Peyer's patch (tissue), 4 donors: ENCODE data around the gene FAM169A. TPM values are rescaled to one million over a fixed set of nuclear protein-coding genes. Genes with fewer than 3 reads are reported as not detected.
"Not testable (repeated sequence)": the region's sequence is repeated elsewhere in the genome, so short reads cannot be mapped to it uniquely, and the experiment has no call there.

Experiments used
- DNase-seq, 3 donors: peaks; one replicate each; pipeline ENCODE4 v3.0.0-alpha.2; 2017 to 2019
- H3K27ac ChIP-seq, 4 donors: fragments of 200-600 bp; sonication (generic); one replicate each; pipeline ENCODE4 v1.5.1; 2016 to 2019
- H3K27me3 ChIP-seq, 2 donors: fragments of 200-600 bp; sonication (generic); one replicate each; pipeline ENCODE4 v1.5.1; 2019
- H3K36me3 ChIP-seq, 3 donors: fragments of 200-600 bp; sonication (generic); one replicate each; pipeline ENCODE4 v1.5.1; 2016 to 2019
- H3K4me1 ChIP-seq, 4 donors: fragments of 200-600 bp; sonication (generic); one replicate each; pipeline ENCODE4 v1.5.1; 2016 to 2019
- H3K4me3 ChIP-seq, 4 donors: fragments of 200-600 bp; sonication (generic); 1 replicate in 3 of 4; 2 replicates in 1 of 4; pipeline ENCODE4 v1.5.1; 2016 to 2019; ENCODE audit warnings: mild to moderate bottlenecking in 1 of 4
- H3K9me3 ChIP-seq, 4 donors: fragments of 200-600 bp; sonication (generic); one replicate each; pipeline ENCODE4 v1.5.1; 2016 to 2019; ENCODE audit warnings: mild to moderate bottlenecking in 1 of 4
- POLR2A ChIP-seq, 2 donors: fragments of 450-650 bp; IDR thresholded peaks; one replicate each; pipeline ENCODE4 v1.5.1; 2017; ENCODE audit warnings: antibody characterized with exemption in 2 of 2, mild to moderate bottlenecking in 2 of 2, moderate library complexity in 2 of 2
- total RNA-seq, 4 donors: library from RNA; depleted of rRNA; stranded (reverse); fragments of >200 nt; gene quantifications; one replicate each; pipeline ENCODE4 v1.1.0, GENCODE V29; 2016
- TF ChIP-seq, protein P1 (sequence below), 6 experiments: fragments of 450-650 bp in 4 of 6; fragments of 200-600 bp in 2 of 6; sonication (generic) in 1 of 6; IDR thresholded peaks; one replicate each; pipeline ENCODE4 v1.5.1; 2017 to 2019; ENCODE audit warnings: antibody characterized with exemption in 6 of 6, mild to moderate bottlenecking in 3 of 6, moderate library complexity in 1 of 6

Gene FAM169A
- total RNA-seq, 4 donors from 2014 or later, result 1.7 to 6.0 (median 2.9) TPM

DNA sequence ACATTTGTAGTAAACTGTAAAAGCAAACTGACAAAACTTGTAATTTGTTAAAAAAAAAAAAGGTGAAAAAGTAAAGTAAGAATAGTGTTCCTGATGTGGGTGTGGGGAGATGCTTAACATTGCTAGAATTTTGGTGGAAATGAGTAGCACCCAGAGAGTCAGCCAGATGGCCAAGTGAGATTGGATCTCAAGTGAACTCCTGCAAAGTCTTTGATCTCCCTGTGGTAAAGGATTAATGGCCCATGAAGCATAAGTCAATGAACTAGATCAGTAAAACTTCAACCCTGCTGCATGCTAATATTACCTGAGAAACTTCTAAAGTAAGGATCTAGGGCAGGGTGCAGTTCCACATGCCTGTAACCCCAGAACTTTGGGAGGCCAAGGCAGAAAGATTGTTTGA lies 19.0 kb upstream of the FAM169A start:
- no peaks in the 10 kb centered on the region for H3K36me3 ChIP-seq
- H3K4me1 ChIP-seq, result no peaks in the 10 kb centered on the region
- no peak for DNase-seq
- TF ChIP-seq POLR2A (IDR thresholded peaks at IDR 0.05), result no peak
- TF ChIP-seq, protein P1, sequence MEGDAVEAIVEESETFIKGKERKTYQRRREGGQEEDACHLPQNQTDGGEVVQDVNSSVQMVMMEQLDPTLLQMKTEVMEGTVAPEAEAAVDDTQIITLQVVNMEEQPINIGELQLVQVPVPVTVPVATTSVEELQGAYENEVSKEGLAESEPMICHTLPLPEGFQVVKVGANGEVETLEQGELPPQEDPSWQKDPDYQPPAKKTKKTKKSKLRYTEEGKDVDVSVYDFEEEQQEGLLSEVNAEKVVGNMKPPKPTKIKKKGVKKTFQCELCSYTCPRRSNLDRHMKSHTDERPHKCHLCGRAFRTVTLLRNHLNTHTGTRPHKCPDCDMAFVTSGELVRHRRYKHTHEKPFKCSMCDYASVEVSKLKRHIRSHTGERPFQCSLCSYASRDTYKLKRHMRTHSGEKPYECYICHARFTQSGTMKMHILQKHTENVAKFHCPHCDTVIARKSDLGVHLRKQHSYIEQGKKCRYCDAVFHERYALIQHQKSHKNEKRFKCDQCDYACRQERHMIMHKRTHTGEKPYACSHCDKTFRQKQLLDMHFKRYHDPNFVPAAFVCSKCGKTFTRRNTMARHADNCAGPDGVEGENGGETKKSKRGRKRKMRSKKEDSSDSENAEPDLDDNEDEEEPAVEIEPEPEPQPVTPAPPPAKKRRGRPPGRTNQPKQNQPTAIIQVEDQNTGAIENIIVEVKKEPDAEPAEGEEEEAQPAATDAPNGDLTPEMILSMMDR (IDR thresholded peaks at IDR 0.05), result no peak
- no peaks in the 10 kb centered on the region for H3K27me3 ChIP-seq
- no peak overlapping the region for H3K27ac ChIP-seq
- no peaks in the 10 kb centered on the region for H3K9me3 ChIP-seq
- no peak overlapping the region for H3K4me3 ChIP-seq

DNA sequence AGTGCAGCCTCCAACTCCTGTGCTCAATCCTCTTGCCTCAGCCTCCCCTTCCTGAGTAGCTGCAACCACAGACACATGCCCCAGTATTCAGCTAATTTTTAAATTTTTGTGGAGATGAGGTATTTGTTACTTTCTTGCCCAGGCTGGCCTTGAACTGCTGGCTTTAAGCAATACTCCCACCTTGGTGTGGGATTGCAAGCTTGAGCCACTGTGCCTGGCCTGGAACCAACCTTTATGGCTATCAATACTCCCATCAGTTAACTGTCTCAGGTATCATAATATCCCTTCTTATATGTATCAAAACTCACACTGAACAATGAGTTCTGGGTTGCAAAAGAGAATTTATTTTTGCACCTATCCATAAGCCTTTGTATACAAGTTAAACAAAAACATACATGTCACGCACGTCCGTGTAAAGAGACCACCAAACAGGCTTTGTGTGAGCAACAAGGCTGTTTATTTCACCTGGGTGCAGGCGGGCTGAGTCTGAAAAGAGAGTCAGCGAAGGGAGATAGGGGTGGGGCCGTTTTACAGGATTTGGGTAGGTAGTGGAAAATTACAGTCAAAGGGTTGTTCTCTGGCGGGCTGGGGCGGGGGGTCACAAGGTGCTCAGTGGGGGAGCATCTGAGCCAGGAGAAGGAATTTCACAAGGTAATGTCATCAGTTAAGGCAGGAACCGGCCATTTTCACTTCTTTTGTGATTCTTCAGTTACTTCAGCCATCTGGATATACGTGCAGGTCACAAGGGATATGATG lies 16.4 kb upstream of the FAM169A start:
- H3K27ac ChIP-seq, H3K36me3 ChIP-seq, H3K4me3 ChIP-seq, H3K4me1 ChIP-seq, H3K9me3 ChIP-seq, DNase-seq, H3K27me3 ChIP-seq: not testable (repeated sequence)

GRCh38 chr5:74877624-74878304 lies 11.6 kb upstream of the FAM169A start:
- H3K27ac ChIP-seq, result no peak overlapping the region
- no peaks in the 10 kb centered on the region for H3K4me1 ChIP-seq
- TF ChIP-seq, protein P1 (IDR thresholded peaks at IDR 0.05), result no peak
- no peak for TF ChIP-seq POLR2A (IDR thresholded peaks at IDR 0.05)
- no peaks in the 10 kb centered on the region for H3K27me3 ChIP-seq
- H3K36me3 ChIP-seq, result no peaks in the 10 kb centered on the region
- no peaks in the 10 kb centered on the region for H3K9me3 ChIP-seq
- DNase-seq, result no peak
- H3K4me3 ChIP-seq, result no peak overlapping the region

DNA sequence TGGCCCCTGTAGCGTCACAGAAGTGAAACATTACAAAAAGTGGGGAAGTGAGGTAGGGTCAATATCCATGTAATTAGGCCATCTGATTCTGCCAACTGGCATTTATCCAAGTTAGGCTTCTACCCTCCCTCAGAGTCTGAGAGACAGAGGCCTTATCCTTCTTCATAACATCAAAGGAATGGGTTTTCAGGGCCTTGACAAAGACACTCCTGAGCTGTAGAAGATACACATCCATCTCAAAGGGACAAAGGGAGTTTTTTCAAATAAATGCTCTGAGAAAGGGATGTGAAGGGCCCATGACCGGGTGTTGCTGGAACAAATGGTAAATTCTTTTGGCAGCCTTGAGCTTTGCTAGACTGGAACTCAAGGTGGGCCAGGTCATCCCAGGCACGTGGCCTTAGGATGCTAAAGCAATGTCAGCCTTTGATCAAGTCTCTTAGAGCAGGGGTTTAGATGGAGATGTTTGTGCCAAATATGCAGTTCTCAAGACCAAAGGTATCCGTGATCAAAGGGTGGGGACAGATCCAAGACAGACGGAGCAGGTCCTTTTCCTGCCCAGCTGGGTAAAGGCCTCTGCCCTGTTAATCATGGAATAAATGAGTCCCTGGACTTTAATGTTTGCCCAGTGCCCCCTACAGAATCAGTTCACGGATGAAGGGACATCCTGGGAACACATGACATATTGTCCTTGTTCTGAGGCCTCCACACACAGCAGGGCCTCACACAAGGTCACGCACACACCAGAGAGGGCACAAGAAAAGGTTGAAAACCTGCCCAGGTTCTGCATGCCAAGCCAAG lies 10.0 kb upstream of the FAM169A start:
- no peak for TF ChIP-seq POLR2A (IDR thresholded peaks at IDR 0.05)
- TF ChIP-seq, protein P1 (IDR thresholded peaks at IDR 0.05), result no peak
- peak in 1 of 3 donors; percentile 51 for DNase-seq
- peak overlapping the region in 1 of 4 donors; percentile 43 for H3K27ac ChIP-seq

DNA sequence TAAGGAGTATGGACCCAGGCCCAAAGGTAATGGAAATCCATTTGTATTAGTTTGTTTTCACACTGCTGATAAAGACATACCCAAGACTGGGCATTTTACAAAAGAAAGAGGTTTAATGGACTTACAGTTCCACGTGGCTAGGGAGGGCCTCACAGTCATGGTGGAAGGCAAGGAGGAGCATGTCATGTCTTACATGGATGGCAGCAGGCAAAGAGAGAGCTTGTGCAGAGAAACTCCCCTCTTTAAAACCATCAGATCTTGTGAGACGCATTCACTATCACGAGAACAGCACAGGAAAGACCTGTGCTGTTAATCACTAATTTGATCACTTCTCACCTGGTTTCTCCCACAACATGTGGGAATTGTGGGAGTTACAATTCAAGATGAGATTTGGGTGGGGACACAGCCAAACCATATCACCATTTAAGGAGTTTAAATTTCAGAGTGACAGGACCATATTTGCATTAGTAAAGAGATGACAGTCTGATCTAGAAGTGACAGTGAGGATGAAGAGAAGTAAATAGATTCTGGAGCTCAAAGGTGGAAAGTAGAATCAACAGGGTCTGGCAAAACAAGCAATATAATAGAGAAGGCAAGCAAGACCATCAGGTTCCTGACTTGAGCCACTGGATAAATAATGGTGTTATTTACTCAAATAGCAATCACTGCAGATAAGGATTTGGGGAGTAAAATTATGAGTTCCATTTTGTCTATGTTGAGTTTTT lies 7.5 kb upstream of the FAM169A start:
- no peaks in the 10 kb centered on the region for H3K4me1 ChIP-seq
- H3K27me3 ChIP-seq, result no peaks in the 10 kb centered on the region
- TF ChIP-seq, protein P1 (IDR thresholded peaks at IDR 0.05), result no peak
- TF ChIP-seq POLR2A (IDR thresholded peaks at IDR 0.05), result no peak
- DNase-seq, result no peak
- H3K9me3 ChIP-seq, result no peaks in the 10 kb centered on the region
- no peak overlapping the region for H3K27ac ChIP-seq
- no peaks in the 10 kb centered on the region for H3K36me3 ChIP-seq
- no peak overlapping the region for H3K4me3 ChIP-seq

More for the DNA sequence above, 10.0 kb upstream of the FAM169A start:
- H3K4me1 ChIP-seq, result no peaks in the 10 kb centered on the region
- H3K4me3 ChIP-seq, result no peak overlapping the region
- no peaks in the 10 kb centered on the region for H3K27me3 ChIP-seq
- no peaks in the 10 kb centered on the region for H3K9me3 ChIP-seq
- no peaks in the 10 kb centered on the region for H3K36me3 ChIP-seq
